Measurements from ENCODE around the gene SLC25A20. TPM values are rescaled to one million over a fixed set of nuclear protein-coding genes. Genes with fewer than 3 reads are reported as not detected.
"Not testable (repeated sequence)": the region's sequence is repeated elsewhere in the genome, so short reads cannot be mapped to it uniquely, and the experiment has no call there.

Gene SLC25A20
- polyA plus RNA-seq, 3 donors from 2014 or later: 100.0 to 254 (median 100) TPM

- peaks cover 0 to 3% (median 3%) of the 10 kb centered on the region in 3 donors for H3K36me3 Mint-ChIP-seq
- H3K9me3 Mint-ChIP-seq: no peaks in the 10 kb centered on the region
- peak overlapping the region in 3 of 5 donors; percentile 32 to 91 (median 33) for H3K4me3 Mint-ChIP-seq
- H3K4me1 Mint-ChIP-seq: peaks cover 34 to 40% of the 10 kb centered on the region in 2 donors
- DNase-seq: no peak
- H3K27ac Mint-ChIP-seq: peak overlapping the region; percentile 96 to 99 (median 99)
- H3K27me3 Mint-ChIP-seq (ENCODE audit: low read depth in 3 of 3): peaks cover 0 to 5% (median 5%) of the 10 kb centered on the region in 3 donors
Observed at GRCh38 chr3:48848816-48849515, 49.7 kb downstream of the SLC25A20 start.

- Mint-ChIP-seq H3K27me3 (ENCODE audit: low read depth in 3 of 3) (peaks cover 0 to 5% (median 5%) of the 10 kb centered on the region in 3 donors), H3K9me3 (no peaks in the 10 kb centered on the region), H3K4me3 (peak within 1 kb of the TSS; percentile 91 to 95 (median 93)), H3K36me3 (no peaks in the 10 kb centered on the region), H3K27ac (peak within 1 kb of the TSS; percentile 96 to 99 (median 99)), H3K4me1 (peaks cover 31 to 35% of the 10 kb centered on the region in 2 donors)
- peak; percentile 92 for DNase-seq
Observed at GRCh38 chr3:48847504-48848423, 50.9 kb downstream of the SLC25A20 start, which contains the start of gene PRKAR2A. TSS of gene PRKAR2A (minus strand) at chr3:48847874. CDS start at chr3:48847596, 278 bp downstream.

GRCh38 chr3:48847053-48847503 is 51.6 kb downstream of the SLC25A20 start:
- no peaks in the 10 kb centered on the region for H3K36me3 Mint-ChIP-seq
- no peak for DNase-seq
- H3K9me3 Mint-ChIP-seq: no peaks in the 10 kb centered on the region
- H3K27me3 Mint-ChIP-seq (ENCODE audit: low read depth in 3 of 3): peaks cover 0 to 5% (median 5%) of the 10 kb centered on the region in 3 donors
- peak overlapping the region; percentile 91 to 95 (median 93) for H3K4me3 Mint-ChIP-seq
- peak overlapping the region; percentile 80 to 96 (median 88) for H3K27ac Mint-ChIP-seq
- peaks cover 34 to 38% of the 10 kb centered on the region in 2 donors for H3K4me1 Mint-ChIP-seq

- peaks cover 35 to 46% of the 10 kb centered on the region in 2 donors for H3K4me1 Mint-ChIP-seq
Observed at GRCh38 chr3:48845170-48845569, 53.5 kb downstream of the SLC25A20 start.

GRCh38 chr3:48837163-48837562 is 61.5 kb downstream of the SLC25A20 start:
- peak overlapping the region in 4 of 6 donors; percentile 3 to 59 (median 23) for H3K27ac Mint-ChIP-seq
- H3K9me3 Mint-ChIP-seq: no peaks in the 10 kb centered on the region
- H3K4me1 Mint-ChIP-seq: peaks cover 16 to 36% of the 10 kb centered on the region in 2 donors
- H3K36me3 Mint-ChIP-seq: peaks cover 8 to 15% (median 12%) of the 10 kb centered on the region in 3 donors
- no peak overlapping the region for H3K4me3 Mint-ChIP-seq
- no peaks in the 10 kb centered on the region for H3K27me3 Mint-ChIP-seq (ENCODE audit: low read depth in 3 of 3)
- DNase-seq: no peak

More at GRCh38 chr3:48845170-48845569, 53.5 kb downstream of the SLC25A20 start:
- DNase-seq: no peak
- peak overlapping the region; percentile 36 to 96 (median 61) for H3K27ac Mint-ChIP-seq
- H3K27me3 Mint-ChIP-seq (ENCODE audit: low read depth in 3 of 3): peaks cover 0 to 5% (median 5%) of the 10 kb centered on the region in 3 donors
- no peaks in the 10 kb centered on the region for H3K36me3 Mint-ChIP-seq
- H3K4me3 Mint-ChIP-seq: peak overlapping the region; percentile 34 to 95 (median 62)
- H3K9me3 Mint-ChIP-seq: no peaks in the 10 kb centered on the region

- Mint-ChIP-seq H3K4me3 (no peak overlapping the region), H3K27me3 (ENCODE audit: low read depth in 3 of 3) (no peaks in the 10 kb centered on the region), H3K36me3 (peaks cover 8 to 15% (median 12%) of the 10 kb centered on the region in 3 donors), H3K9me3 (no peaks in the 10 kb centered on the region), H3K27ac (peak overlapping the region in 1 of 6 donors; percentile 35), H3K4me1 (peaks cover 14 to 27% of the 10 kb centered on the region in 2 donors)
- DNase-seq: no peak
Observed at GRCh38 chr3:48835650-48836366, 62.9 kb downstream of the SLC25A20 start.

GRCh38 chr3:48832684-48833083 is 66.0 kb downstream of the SLC25A20 start:
- H3K27ac Mint-ChIP-seq: peak overlapping the region in 1 of 6 donors; percentile 19
- H3K4me1 Mint-ChIP-seq: peaks cover 9 to 15% of the 10 kb centered on the region in 2 donors
- no peak for DNase-seq
- no peaks in the 10 kb centered on the region for H3K9me3 Mint-ChIP-seq
- H3K4me3 Mint-ChIP-seq: no peak overlapping the region
- no peaks in the 10 kb centered on the region for H3K27me3 Mint-ChIP-seq (ENCODE audit: low read depth in 3 of 3)
- H3K36me3 Mint-ChIP-seq: peaks cover 3 to 12% (median 8%) of the 10 kb centered on the region in 3 donors

GRCh38 chr3:48830715-48831114 is 68.0 kb downstream of the SLC25A20 start:
- DNase-seq: no peak
- H3K27ac Mint-ChIP-seq: no peak overlapping the region
- H3K4me3 Mint-ChIP-seq: no peak overlapping the region
- peaks cover 0 to 5% (median 4%) of the 10 kb centered on the region in 3 donors for H3K36me3 Mint-ChIP-seq
- peaks cover 6 to 21% of the 10 kb centered on the region in 2 donors for H3K4me1 Mint-ChIP-seq
- H3K27me3 Mint-ChIP-seq (ENCODE audit: low read depth in 3 of 3): no peaks in the 10 kb centered on the region
- no peaks in the 10 kb centered on the region for H3K9me3 Mint-ChIP-seq

- H3K4me1 Mint-ChIP-seq: peaks cover 4 to 20% of the 10 kb centered on the region in 2 donors
- not testable (repeated sequence) for H3K27ac Mint-ChIP-seq; H3K4me3 Mint-ChIP-seq; H3K9me3 Mint-ChIP-seq; H3K36me3 Mint-ChIP-seq; H3K27me3 Mint-ChIP-seq (ENCODE audit: low read depth in 3 of 3); DNase-seq
Observed at GRCh38 chr3:48829525-48829924, 69.2 kb downstream of the SLC25A20 start.

- H3K4me3 Mint-ChIP-seq; H3K36me3 Mint-ChIP-seq; DNase-seq; H3K27me3 Mint-ChIP-seq (ENCODE audit: low read depth in 3 of 3); H3K9me3 Mint-ChIP-seq: not testable (repeated sequence)
- Mint-ChIP-seq H3K27ac (peak overlapping the region in 3 of 6 donors; percentile 26 to 40 (median 30)), H3K4me1 (peaks cover 8 to 26% of the 10 kb centered on the region in 2 donors)
Observed at GRCh38 chr3:48827874-48828273, 70.8 kb downstream of the SLC25A20 start.

- peaks cover 11 to 31% of the 10 kb centered on the region in 2 donors for H3K4me1 Mint-ChIP-seq
- peaks cover 0 to 1% (median 0%) of the 10 kb centered on the region in 3 donors for H3K27me3 Mint-ChIP-seq (ENCODE audit: low read depth in 3 of 3)
- H3K4me3 Mint-ChIP-seq: no peak overlapping the region
- H3K9me3 Mint-ChIP-seq: no peaks in the 10 kb centered on the region
- no peaks in the 10 kb centered on the region for H3K36me3 Mint-ChIP-seq
- peak overlapping the region in 1 of 6 donors; percentile 26 for H3K27ac Mint-ChIP-seq
- no peak for DNase-seq
Observed at GRCh38 chr3:48826451-48826850, 72.2 kb downstream of the SLC25A20 start.

GRCh38 chr3:48820612-48821324 is 77.9 kb downstream of the SLC25A20 start:
- no peak for DNase-seq
- peak overlapping the region in 3 of 6 donors; percentile 14 to 56 (median 26) for H3K27ac Mint-ChIP-seq
- no peaks in the 10 kb centered on the region for H3K9me3 Mint-ChIP-seq
- H3K4me3 Mint-ChIP-seq: no peak overlapping the region
- H3K36me3 Mint-ChIP-seq: no peaks in the 10 kb centered on the region
- peaks cover 44 to 62% of the 10 kb centered on the region in 2 donors for H3K4me1 Mint-ChIP-seq
- H3K27me3 Mint-ChIP-seq (ENCODE audit: low read depth in 3 of 3): peaks cover 0 to 3% (median 0%) of the 10 kb centered on the region in 3 donors

Measured in immature natural killer cell (primary cell).